WTC11 (cell line): Measurements from ENCODE around the gene STX2. TPM values are rescaled to one million over a fixed set of nuclear protein-coding genes. Genes with fewer than 3 reads are reported as not detected.
A peak's percentile ranks its signal among the peaks of the same experiment; 100 is the strongest.

Source experiments
- ATAC-seq: fragments of 200-7000 bp; cut with Tn5 transposase; 2 replicates; pipeline ENCODE4 v1.10.0; 2021; ENCODE audit warnings: mild to moderate bottlenecking, moderate library complexity
- CTCF ChIA-PET: fragments of 300-600 bp; sonication (Branson Sonifier 250); formaldehyde crosslinking; loops from one replicate; lab custom pipeline; 2021; ENCODE audit warnings: antibody characterized with exemption; lab: Charles Lee
- POLR2A ChIA-PET: fragments of 350-600 bp; sonication (Branson Sonifier 250); formaldehyde crosslinking; loops from one replicate; lab custom pipeline; 2021; ENCODE audit warnings: antibody characterized with exemption; lab: Charles Lee
- DNase-seq: peaks from one replicate; pipeline ENCODE4 v3.0.0; 2021; ENCODE audit warnings: low spot score
- H3K27ac Mint-ChIP-seq: 2 replicates; pipeline ENCODE4 v1.8.0; 2021; ENCODE audit warnings: mixed read lengths
- H3K27me3 Mint-ChIP-seq: 2 replicates; pipeline ENCODE4 v1.8.0; 2021; ENCODE audit warnings: low read depth, mild to moderate bottlenecking, moderate library complexity, mixed read lengths
- H3K36me3 Mint-ChIP-seq: 2 replicates; pipeline ENCODE4 v1.8.0; 2021; ENCODE audit warnings: mixed read lengths
- H3K4me1 Mint-ChIP-seq: 2 replicates; pipeline ENCODE4 v1.8.0; 2022; ENCODE audit warnings: mixed read lengths
- H3K4me3 Mint-ChIP-seq: 2 replicates; pipeline ENCODE4 v1.8.0; 2021; ENCODE audit warnings: mild to moderate bottlenecking, moderate library complexity, mixed read lengths
- H3K9me3 Mint-ChIP-seq: 2 replicates; pipeline ENCODE4 v1.8.0; 2021; ENCODE audit warnings: mixed read lengths
- ARID4B ChIP-seq: sonication (generic); formaldehyde crosslinking; IDR thresholded peaks from 2 replicates; pipeline ENCODE4 v1.8.0; 2023; ENCODE audit warnings: missing genetic modification reagents, mild to moderate bottlenecking, borderline replicate concordance
- ATF1 ChIP-seq: sonication (generic); formaldehyde crosslinking; IDR thresholded peaks from 2 replicates; pipeline ENCODE4 v1.8.1; 2023; ENCODE audit warnings: mild to moderate bottlenecking, moderate library complexity, missing genetic modification reagents
- ATF6 ChIP-seq: sonication (generic); formaldehyde crosslinking; IDR thresholded peaks from 2 replicates; pipeline ENCODE4 v1.8.1; 2023; ENCODE audit warnings: mild to moderate bottlenecking, missing genetic modification reagents
- CTCF ChIP-seq: fragments of 200-600 bp; IDR thresholded peaks from 2 replicates; pipeline ENCODE4 v1.8.0; 2022; ENCODE audit warnings: antibody characterized with exemption
- E2F1 ChIP-seq: sonication (generic); formaldehyde crosslinking; IDR thresholded peaks from 2 replicates; pipeline ENCODE4 v1.8.0; 2022; ENCODE audit warnings: mild to moderate bottlenecking, missing genetic modification reagents
- ELF4 ChIP-seq: sonication (generic); formaldehyde crosslinking; IDR thresholded peaks from 2 replicates; pipeline ENCODE4 v1.8.1; 2022; ENCODE audit warnings: low read depth, mild to moderate bottlenecking, moderate library complexity, missing genetic modification reagents
- ETV6 ChIP-seq: sonication (generic); formaldehyde crosslinking; IDR thresholded peaks from 2 replicates; pipeline ENCODE4 v1.8.1; 2022; ENCODE audit warnings: mild to moderate bottlenecking, missing genetic modification reagents
- FOXJ3 ChIP-seq: sonication (generic); formaldehyde crosslinking; IDR thresholded peaks from 2 replicates; pipeline ENCODE4 v1.9.0; 2021; ENCODE audit warnings: missing genetic modification reagents, mild to moderate bottlenecking, borderline replicate concordance
- FOXP4 ChIP-seq: sonication (generic); formaldehyde crosslinking; IDR thresholded peaks from 2 replicates; pipeline ENCODE4 v1.8.0; 2022; ENCODE audit warnings: mild to moderate bottlenecking, missing genetic modification reagents
- JAZF1 ChIP-seq: fragments of 250-450 bp; sonication (Bioruptor Pico); IDR thresholded peaks from 2 replicates; pipeline ENCODE4 v1.9.0; 2021; ENCODE audit warnings: moderate library complexity, mild to moderate bottlenecking, inconsistent platforms
- PRRX2 ChIP-seq: fragments of 250-450 bp; sonication (Bioruptor Pico); IDR thresholded peaks from 2 replicates; pipeline ENCODE4 v1.8.0; 2021; ENCODE audit warnings: mild to moderate bottlenecking
- SP1 ChIP-seq: sonication (generic); formaldehyde crosslinking; conservative IDR thresholded peaks from 2 replicates; pipeline ENCODE4 v1.8.1; 2022; ENCODE audit warnings: missing genetic modification reagents
- STAT6 ChIP-seq: sonication (generic); formaldehyde crosslinking; conservative IDR thresholded peaks from 2 replicates; pipeline ENCODE4 v1.8.1; 2023; ENCODE audit warnings: mild to moderate bottlenecking, low read depth, missing genetic modification reagents, moderate library complexity
- ZNF232 ChIP-seq: sonication (generic); formaldehyde crosslinking; IDR thresholded peaks from 2 replicates; pipeline ENCODE4 v1.8.0; 2022; ENCODE audit warnings: mild to moderate bottlenecking, missing genetic modification reagents
- ZNF423 ChIP-seq: fragments of 250-450 bp; sonication (Bioruptor Pico); IDR thresholded peaks from 2 replicates; pipeline ENCODE4 v2.1.2; 2022; ENCODE audit warnings: mild to moderate bottlenecking, moderate library complexity
- ZNF532 ChIP-seq: fragments of 250-450 bp; sonication (Bioruptor Pico); IDR thresholded peaks from 2 replicates; pipeline ENCODE4 v1.9.0; 2021; ENCODE audit warnings: mild to moderate bottlenecking, borderline replicate concordance
- total RNA-seq: library from RNA; stranded (reverse); gene quantifications from 3 replicates; pipeline ENCODE4 v1.2.3, GENCODE V29; 2021

Gene STX2
- total RNA-seq, 1 experiment from 2014 or later = 22.7 TPM

- Mint-ChIP-seq H3K27me3 (no peaks in the 10 kb centered on the region), H3K9me3 (no peaks in the 10 kb centered on the region), H3K27ac (peak overlapping the region; percentile 84), H3K4me1 (peaks cover 43% of the 10 kb centered on the region), H3K36me3 (peaks cover 25% of the 10 kb centered on the region), H3K4me3 (peak overlapping the region; percentile 49)
- ChIA-PET POLR2A (interaction anchor here (1.2 kb wide), 1 partner anchor 34 kb away, joined by 7 read pairs; no protein-coding TSS in a partner anchor), CTCF (interaction anchor here (0.9 to 1.0 kb wide), 2 partner anchors 39 to 62 kb away, joined by 3 read pairs; no protein-coding TSS in a partner anchor)
- DNase-seq (peak; percentile 90), ATAC-seq (peak; percentile 93)
- TF ChIP-seq JAZF1 (CRISPR knock-in tag) (no peak), FOXJ3 (CRISPR knock-in tag) (no peak), STAT6 (no peak), FOXP4 (CRISPR knock-in tag) (0 out of 2 replicates have a peak, but pooled peaks have one; percentile 52), PRRX2 (no peak), E2F1 (CRISPR knock-in tag) (no peak), CTCF (peak; percentile 96), ETV6 (CRISPR knock-in tag) (peak; percentile 73; the same call in 1 of the 2 replicates), ATF1 (CRISPR knock-in tag) (no peak), SP1 (CRISPR knock-in tag) (peak; percentile 57), ATF6 (CRISPR knock-in tag) (no peak), ZNF532 (CRISPR knock-in tag) (0 out of 2 replicates have a peak, but pooled peaks have one; percentile 66), ZNF423 (CRISPR knock-in tag) (peak; percentile 96), ELF4 (CRISPR knock-in tag) (no peak), ZNF232 (no peak), ARID4B (CRISPR knock-in tag) (no peak)
Observed at GRCh38 chr12:130818635-130819576, 20.1 kb downstream of the STX2 start.
